ENCODE data around the gene CD276. TPM values are rescaled to one million over a fixed set of nuclear protein-coding genes. Genes with fewer than 3 reads are reported as not detected.

The CD276 gene
- total RNA-seq, 3 donors from 2014 or later: 26.2 to 39.2 (median 29.9) TPM

- no peaks in the 10 kb centered on the region for H3K9me3 ChIP-seq
- ATAC-seq (no peak), DNase-seq (no peak)
- H3K4me3 ChIP-seq: no peak overlapping the region
- TF ChIP-seq, protein P1, sequence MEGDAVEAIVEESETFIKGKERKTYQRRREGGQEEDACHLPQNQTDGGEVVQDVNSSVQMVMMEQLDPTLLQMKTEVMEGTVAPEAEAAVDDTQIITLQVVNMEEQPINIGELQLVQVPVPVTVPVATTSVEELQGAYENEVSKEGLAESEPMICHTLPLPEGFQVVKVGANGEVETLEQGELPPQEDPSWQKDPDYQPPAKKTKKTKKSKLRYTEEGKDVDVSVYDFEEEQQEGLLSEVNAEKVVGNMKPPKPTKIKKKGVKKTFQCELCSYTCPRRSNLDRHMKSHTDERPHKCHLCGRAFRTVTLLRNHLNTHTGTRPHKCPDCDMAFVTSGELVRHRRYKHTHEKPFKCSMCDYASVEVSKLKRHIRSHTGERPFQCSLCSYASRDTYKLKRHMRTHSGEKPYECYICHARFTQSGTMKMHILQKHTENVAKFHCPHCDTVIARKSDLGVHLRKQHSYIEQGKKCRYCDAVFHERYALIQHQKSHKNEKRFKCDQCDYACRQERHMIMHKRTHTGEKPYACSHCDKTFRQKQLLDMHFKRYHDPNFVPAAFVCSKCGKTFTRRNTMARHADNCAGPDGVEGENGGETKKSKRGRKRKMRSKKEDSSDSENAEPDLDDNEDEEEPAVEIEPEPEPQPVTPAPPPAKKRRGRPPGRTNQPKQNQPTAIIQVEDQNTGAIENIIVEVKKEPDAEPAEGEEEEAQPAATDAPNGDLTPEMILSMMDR (IDR thresholded peaks at IDR 0.05): no peak
- no peaks in the 10 kb centered on the region for H3K4me1 ChIP-seq (ENCODE audit: low read depth)
- intact Hi-C loops (cut with DNase I, micrococcal nuclease): no loop called here
- H3K36me3 ChIP-seq (ENCODE audit: low read depth): no peaks in the 10 kb centered on the region
Observed at GRCh38 chr15:73746261-73746660, 62.1 kb downstream of the CD276 start.

- peak; percentile 39 for ATAC-seq
- intact Hi-C loops (cut with DNase I, micrococcal nuclease): no loop called here
- peak in 1 of 3 donors; percentile 9 for DNase-seq
Observed at GRCh38 chr15:73746883-73747282, 62.7 kb downstream of the CD276 start.

GRCh38 chr15:73747847-73748590, 63.8 kb downstream of the CD276 start:
- no peaks in the 10 kb centered on the region for H3K36me3 ChIP-seq (ENCODE audit: low read depth)
- no peaks in the 10 kb centered on the region for H3K9me3 ChIP-seq
- TF ChIP-seq, protein P1 (IDR thresholded peaks at IDR 0.05): no peak
- DNase-seq (no peak), ATAC-seq (no peak)
- intact Hi-C loops (cut with DNase I, micrococcal nuclease): no loop called here
- H3K4me3 ChIP-seq: no peak overlapping the region
- H3K4me1 ChIP-seq (ENCODE audit: low read depth): no peaks in the 10 kb centered on the region

More at GRCh38 chr15:73746883-73747282, 62.7 kb downstream of the CD276 start:
- no peaks in the 10 kb centered on the region for H3K4me1 ChIP-seq (ENCODE audit: low read depth)
- H3K4me3 ChIP-seq: no peak overlapping the region
- H3K9me3 ChIP-seq: no peaks in the 10 kb centered on the region
- H3K36me3 ChIP-seq (ENCODE audit: low read depth): no peaks in the 10 kb centered on the region
- TF ChIP-seq, protein P1 (IDR thresholded peaks at IDR 0.05): no peak

- Histone ChIP-seq H3K9me3 (no peaks in the 10 kb centered on the region), H3K4me1 (ENCODE audit: low read depth) (no peaks in the 10 kb centered on the region), H3K36me3 (ENCODE audit: low read depth) (no peaks in the 10 kb centered on the region), H3K4me3 (no peak overlapping the region)
- DNase-seq (no peak), ATAC-seq (no peak)
- intact Hi-C loops (cut with DNase I, micrococcal nuclease): no loop called here
- TF ChIP-seq, protein P1 (IDR thresholded peaks at IDR 0.05): no peak
Observed at GRCh38 chr15:73748730-73749129, 64.5 kb downstream of the CD276 start.

DNA sequence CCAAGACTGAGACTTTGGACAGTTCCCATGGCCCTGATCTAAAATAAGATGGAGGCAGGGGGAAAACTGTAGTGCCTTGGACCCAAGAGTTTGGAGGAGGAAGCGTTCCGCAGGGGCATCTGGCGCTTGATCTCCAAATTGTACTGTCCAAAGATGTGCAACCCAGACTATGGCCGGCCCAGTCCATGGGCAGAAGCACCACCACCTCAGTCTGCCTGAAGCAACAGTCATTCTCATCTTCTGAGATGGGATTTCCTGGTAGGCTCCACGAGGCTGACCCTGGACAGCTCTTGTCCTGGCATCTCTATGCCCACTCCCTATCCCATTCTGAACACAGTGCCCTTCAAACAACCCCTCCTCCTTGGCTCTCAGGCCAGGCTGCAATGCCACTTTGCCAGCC, 65.3 kb downstream of the CD276 start:
- ATAC-seq: no peak
- Histone ChIP-seq H3K9me3 (no peaks in the 10 kb centered on the region), H3K4me1 (ENCODE audit: low read depth) (no peaks in the 10 kb centered on the region), H3K4me3 (no peak overlapping the region), H3K36me3 (ENCODE audit: low read depth) (no peaks in the 10 kb centered on the region)
- intact Hi-C loops (cut with DNase I, micrococcal nuclease): no loop called here
- TF ChIP-seq, protein P1 (IDR thresholded peaks at IDR 0.05): no peak
- DNase-seq: no peak

Measured in mucosa of descending colon (tissue), 3 donors.